ENCODE measurements around the gene TCEANC2.

DNA sequence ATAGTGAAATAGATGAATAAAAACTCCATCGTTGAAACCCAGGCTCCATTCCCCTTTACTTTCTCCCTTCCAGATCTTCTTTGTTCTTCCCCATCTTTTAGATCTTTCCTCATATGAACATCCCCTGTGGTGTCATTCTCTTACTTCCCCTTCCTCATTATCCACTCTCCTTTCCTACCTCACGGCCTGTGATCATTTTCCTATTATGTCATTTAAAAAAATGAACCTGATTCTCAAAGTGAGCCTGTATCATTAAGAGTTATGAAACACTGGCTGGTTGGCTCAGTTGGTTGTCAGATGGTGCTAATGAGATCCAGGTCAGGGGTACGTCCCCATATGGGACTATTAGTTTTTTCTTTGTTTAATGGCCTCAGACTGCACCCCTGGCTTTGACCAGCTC lies 38.3 kb downstream of the TCEANC2 start:
- TF ChIP-seq, protein P1, sequence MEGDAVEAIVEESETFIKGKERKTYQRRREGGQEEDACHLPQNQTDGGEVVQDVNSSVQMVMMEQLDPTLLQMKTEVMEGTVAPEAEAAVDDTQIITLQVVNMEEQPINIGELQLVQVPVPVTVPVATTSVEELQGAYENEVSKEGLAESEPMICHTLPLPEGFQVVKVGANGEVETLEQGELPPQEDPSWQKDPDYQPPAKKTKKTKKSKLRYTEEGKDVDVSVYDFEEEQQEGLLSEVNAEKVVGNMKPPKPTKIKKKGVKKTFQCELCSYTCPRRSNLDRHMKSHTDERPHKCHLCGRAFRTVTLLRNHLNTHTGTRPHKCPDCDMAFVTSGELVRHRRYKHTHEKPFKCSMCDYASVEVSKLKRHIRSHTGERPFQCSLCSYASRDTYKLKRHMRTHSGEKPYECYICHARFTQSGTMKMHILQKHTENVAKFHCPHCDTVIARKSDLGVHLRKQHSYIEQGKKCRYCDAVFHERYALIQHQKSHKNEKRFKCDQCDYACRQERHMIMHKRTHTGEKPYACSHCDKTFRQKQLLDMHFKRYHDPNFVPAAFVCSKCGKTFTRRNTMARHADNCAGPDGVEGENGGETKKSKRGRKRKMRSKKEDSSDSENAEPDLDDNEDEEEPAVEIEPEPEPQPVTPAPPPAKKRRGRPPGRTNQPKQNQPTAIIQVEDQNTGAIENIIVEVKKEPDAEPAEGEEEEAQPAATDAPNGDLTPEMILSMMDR (IDR thresholded peaks at IDR 0.05) = no peak
- TF ChIP-seq POLR2A (IDR thresholded peaks at IDR 0.05) = no peak

Data from thyroid gland (tissue), 4 donors.